HG02798 (cell line): ENCODE measurements around the gene OR10A5.
"Not testable (repeated sequence)": the region's sequence is repeated elsewhere in the genome, so short reads cannot be mapped to it uniquely, and the experiment has no call there.

Experiments used
- ATAC-seq: cut with Tn5 transposase; IDR thresholded peaks from one replicate; pipeline ENCODE4 v1.9.1; 2021; ENCODE audit warnings: mild to moderate bottlenecking; ENCODE audit not compliant: unreplicated experiment, poor library complexity

OR10A5 gene, protein sequence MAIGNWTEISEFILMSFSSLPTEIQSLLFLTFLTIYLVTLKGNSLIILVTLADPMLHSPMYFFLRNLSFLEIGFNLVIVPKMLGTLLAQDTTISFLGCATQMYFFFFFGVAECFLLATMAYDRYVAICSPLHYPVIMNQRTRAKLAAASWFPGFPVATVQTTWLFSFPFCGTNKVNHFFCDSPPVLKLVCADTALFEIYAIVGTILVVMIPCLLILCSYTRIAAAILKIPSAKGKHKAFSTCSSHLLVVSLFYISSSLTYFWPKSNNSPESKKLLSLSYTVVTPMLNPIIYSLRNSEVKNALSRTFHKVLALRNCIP

DNA sequence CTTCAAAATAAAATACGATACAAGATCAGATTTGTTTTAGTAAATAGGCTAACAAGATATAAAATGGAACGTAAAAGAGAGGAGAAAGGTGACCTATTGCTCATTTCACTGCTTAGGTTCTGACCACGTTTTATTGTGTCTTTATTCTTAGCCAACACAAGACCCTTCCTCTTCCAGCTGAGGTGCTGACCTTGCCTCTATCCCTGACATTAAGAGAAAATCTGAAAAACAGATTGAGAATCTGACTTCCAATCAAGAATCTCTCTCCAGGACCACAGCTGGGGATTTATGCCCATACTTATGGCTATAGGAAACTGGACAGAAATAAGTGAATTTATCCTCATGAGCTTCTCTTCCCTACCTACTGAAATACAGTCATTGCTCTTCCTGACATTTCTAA is at the start of gene OR10A5:
OR10A5 (plus strand) TSS at position 301 of the 400 bp plus-strand sequence; CDS start at position 301, 0 bp downstream.
- no peak for ATAC-seq

DNA sequence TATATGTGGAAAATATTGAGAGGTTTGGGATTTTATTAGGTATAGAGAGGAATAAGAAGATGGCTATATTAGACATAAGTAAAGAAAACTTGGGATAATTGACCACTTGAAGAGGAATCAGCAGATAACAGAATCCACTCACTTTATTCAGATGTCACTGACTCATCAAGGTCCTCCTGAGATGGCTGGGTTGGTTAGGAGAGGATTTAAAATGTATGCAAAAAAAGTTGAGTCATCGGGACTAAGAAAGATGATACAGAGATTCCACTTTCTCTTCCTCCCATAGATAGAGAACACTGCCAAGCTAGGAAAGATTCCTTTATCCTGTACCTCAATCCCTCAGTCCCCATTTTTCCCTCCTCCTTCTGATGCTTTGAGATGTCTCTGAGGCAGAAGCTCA is 46.1 kb upstream of the OR10A5 start, which contains the start of gene OR6A2:
OR6A2 (minus strand) TSS at position 288 of the 400 bp plus-strand sequence. CDS start 3,981 bp downstream, outside the sequence.
- no peak for ATAC-seq

DNA sequence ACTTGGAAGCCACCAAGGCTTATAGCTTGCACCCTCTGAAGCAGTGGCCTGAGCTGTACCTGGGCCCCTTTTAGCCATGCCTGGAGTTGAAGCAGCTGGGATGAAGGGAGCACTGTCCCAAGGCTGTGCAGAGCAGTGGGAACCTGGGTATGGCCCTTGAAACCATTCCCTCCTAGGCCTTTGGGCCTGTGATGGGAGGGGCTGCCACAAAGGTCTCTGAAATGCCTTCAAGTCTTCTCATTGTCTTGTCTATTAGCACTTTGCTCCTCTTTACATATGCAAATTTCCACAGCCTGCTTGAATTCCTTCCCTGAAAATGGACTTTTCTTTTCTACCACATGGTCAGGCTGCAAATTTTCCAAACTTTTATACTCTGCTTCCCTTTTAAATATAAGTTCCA is 44.4 kb upstream of the OR10A5 start:
- not testable (repeated sequence) for ATAC-seq

DNA sequence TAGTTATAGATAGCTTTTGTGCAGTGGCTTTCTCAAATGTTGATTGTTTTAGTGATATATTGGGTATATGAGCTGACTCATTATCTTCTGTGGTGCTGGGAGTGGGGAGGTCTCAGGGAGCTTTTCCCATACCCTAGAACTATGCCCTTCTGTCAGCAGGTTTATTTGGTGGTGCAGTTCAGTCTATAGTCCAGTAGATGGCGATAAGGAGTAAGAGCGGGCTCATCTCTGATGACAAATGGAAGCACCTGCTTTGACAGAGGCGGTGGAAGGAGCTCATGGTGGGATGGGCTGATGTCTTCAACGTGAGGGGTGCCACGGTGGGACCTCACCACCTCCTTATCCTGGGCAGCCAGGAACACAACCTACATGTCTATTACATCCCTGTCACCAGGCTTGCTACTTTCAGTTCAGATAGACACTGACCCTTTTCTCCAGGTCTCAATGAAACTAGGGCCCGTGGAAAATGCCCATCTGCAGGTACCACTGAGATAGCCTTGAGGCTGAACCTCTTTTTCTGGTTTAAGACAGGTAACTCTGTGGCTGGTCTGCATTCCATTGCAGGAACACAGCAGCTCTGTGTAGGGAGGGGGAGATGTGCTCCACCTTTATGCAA is 33.0 kb upstream of the OR10A5 start:
- peak; percentile 92 for ATAC-seq

DNA sequence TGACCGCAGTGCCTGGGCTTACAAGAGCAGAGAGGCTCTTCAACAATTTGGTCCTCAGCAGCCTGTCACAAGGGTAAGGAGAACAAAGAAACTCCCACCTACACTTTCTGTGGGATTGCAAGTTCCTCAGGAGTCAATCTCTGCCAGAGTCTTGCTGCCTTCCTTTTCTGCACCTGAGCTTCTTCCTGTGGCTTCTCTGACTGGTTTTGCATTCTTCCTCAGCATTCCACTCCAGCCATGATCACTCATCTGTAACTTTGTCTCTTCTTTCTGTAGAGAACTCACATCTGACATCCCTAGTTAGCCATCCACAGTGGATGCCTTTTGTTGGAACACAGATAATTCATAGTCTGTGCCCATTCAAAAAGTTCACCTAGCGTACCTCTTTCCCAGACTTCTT is 31.8 kb upstream of the OR10A5 start:
- no peak for ATAC-seq

DNA sequence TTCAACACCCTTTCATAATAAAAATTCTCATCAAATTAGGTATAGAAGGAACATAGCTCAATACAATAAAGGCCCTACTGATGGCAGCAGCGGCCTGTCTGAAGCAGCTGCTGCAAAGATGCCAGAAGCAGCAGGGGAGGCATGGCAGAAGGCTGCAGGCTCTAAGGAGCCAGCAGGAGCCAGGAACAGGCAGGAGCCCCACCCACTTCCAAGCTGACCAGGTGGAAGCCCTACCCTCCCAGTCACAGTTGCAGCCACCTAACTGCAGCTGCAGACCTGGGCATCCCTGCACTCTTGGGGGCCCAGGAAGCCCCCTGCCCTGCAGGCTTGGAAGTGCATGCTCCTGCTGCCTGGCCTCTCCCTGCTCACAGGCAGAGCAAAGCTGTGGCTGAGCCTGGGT is 27.8 kb upstream of the OR10A5 start:
- no peak for ATAC-seq

DNA sequence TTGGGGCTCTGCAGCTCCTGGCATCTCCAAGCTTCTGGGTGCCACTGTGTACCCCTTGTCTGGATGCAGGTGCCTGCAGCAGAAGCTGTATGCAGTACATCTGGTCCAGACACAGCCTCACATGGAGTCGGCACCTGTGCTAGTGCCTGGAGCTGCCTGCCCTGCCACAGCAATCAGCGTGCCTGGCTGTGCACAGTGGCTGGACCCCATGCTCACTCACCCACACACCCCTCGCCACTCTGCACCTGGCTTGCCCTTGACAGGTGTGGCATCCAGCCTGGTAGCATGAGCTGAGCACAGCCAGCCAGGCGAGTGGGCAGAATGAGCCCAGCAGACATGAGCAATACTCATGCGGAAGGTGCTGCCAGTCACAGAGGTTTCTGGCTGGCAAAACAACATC is 26.5 kb upstream of the OR10A5 start:
- no peak for ATAC-seq

DNA sequence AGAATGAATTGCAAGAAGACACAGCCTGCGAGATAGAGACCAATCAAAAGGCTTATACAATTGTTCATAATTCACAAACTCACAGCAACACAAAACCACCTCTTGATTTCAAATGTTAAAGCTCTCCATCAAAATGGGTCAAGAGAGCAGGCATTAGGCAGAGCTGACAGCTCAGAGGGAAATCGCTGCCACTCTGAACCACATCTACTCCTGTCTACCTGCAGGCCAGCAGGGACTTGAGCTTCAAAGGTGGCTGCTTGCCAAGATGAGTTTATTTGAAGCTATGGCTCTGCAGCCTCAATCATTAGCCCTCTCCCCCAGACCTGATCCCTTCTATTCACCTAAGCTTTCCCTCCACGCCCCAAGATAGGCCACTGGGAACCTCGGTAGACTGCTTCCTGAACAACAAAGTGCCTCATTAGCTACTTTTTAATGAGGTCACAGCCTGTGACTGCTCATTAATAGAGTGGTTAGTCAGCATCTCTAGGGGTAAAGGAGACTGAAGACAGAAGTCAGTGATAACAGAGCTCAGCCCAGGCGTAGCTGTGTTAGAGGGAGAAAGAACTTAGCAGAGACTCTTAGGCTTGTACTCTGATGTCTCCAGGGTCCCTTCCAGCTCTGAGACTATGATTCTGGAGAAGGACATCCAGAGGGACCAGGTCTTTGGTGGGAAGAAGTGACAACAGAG is 21.2 kb upstream of the OR10A5 start:
- no peak for ATAC-seq

DNA sequence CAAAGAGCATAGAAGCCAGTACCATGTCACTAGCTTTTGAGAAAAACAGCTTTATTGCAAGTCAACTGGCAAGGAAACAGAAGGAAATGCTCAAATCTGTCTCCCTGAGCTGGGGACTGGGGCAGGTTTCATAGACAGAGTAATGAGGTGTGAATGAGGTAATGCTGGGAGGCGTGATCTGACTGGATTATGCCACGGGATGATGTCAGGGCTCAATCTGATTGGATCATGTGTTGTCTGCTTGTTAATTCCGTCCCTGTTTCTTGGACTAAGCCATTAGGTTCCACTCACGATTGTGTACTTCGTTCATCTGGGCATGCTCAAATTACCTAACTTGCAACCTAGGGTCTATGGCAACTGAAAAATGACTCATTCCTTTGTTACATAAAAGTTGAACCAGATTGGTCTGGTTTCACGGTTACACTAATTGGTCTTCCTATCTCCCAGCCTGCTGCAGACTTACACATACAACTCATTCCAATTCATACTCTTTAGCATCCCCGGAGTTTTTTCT is 20.2 kb upstream of the OR10A5 start:
- ATAC-seq = no peak

DNA sequence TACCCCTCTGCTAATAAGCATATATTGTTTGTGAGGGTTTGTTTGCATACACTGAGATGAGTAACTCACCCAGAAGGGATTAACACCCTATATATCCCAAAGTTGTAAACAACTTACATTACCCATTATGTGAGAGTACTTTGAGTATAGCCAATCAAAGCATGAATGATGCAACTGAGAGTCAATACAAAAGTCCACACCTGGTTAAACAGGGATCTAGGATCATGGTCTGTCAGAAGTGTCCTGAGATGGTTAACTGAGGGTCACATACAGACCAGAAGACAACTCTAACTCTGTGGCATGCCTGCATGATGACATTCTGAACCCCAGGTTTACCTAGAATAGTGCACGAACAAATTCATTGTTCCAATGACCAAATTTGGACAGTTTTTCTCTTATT is 17.4 kb upstream of the OR10A5 start:
- ATAC-seq = no peak

DNA sequence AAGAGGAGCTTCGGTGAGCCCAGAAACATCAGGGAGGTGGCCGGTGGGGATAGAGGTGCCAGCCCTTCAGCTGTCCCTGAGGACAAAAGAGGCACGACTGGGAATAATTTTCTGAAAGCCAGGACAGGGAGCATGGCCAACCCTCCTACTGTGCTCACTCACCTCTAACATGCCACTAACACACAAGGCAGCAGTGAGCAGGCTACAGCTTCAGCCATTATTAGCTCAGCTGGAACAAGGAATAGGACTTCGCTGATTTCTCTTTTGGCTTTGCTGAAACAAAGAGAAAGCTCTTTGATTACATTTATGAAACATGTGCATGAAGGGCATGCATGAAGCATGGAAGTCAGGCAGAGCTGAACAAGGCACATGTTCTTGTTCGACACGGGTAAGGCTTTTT is 12.1 kb upstream of the OR10A5 start:
- no peak for ATAC-seq

DNA sequence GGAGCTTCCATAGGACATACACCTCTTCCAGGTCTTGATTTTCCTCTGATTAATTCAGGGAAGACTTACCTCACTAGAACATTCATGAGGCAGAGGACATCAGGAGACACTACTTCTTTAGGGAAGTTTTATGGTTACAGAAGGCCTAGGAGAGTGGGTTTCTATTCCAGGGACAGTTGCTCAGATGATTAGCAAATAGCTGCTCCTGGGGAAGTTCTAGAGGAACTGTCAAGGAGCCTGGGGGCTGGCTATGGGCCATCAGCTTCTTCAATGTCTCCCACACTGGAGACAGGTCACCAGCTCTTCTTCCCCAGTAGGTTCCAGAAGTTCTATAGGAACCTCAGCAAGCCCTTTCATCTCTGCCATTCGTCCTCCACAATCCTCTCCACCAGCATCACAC is 11.5 kb upstream of the OR10A5 start:
- ATAC-seq = no peak

DNA sequence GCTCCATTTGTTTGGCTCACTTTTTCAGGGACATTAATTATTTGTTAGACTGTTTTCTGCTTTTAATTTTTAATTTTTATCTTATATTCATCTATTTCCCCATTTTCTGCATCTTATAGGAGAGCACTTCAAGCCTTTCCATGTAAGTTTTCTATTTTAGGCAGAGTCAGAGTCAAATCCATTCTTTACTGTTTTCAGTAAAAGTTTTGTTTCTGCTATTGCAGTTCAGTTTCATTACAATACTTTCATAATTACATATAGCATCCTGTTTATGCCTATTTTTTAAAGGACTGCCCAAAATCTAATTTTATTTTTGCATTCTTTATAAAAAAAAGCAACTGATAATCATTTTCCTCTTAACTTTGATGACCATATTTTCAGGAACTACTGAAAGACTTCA is 3.8 kb upstream of the OR10A5 start:
- ATAC-seq = no peak

DNA sequence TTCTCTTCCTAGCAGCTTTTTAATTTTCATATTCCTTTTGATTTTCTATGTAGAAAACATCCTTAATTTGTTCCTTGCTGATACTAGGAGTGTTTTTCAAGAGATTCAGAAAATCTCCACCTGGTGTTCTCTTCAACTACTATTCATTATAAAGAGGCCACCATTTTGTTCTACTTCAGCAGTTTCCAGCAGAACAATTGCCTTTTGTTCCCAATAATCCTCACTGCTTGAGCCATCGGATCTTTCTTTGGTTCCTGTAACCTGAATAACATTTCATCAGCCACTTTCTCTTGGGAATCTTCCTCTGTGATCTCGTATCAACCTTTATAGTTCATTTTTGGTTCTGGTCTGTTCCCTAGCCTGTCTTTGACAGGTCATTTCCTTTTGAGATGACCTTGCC is 1.8 kb upstream of the OR10A5 start:
- no peak for ATAC-seq

DNA sequence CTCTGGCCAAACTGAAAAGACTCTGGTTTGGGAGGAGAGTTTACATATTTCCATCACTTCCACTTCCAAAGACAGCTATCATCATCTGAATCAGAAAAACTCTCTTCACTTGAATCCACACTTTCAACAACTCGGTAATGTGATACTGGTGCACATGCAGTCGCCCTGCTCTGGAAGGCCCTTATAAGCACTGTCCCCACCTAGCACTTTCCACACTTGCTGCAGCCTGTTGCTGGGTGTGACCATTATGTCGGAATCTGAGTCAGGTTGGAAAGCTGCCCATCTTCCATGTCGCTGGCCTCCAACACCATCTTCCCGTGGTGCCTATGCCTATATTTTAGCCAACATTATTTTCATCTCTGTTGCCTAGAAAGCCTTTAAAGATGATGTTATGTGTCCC is 1.1 kb upstream of the OR10A5 start:
- ATAC-seq = no peak

DNA sequence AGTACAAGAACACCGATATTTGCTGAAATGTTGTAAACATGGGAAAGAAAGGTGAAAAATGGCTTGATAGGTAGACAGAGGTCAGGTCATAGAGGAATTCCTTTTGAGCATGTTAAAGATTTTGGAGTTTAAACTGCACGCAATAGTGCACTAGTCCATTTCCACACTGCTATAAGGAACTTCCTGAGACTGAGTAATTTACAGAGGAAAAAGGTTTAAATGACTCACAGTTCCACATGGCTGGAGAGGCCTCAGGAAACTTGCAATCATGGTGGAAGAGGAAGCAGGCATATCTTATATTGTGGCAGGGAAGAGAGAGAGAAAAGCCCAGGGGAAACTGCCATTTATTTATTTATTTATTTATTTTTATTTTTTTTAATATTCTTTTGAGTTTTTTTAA is 5.0 kb downstream of the OR10A5 start:
- no peak for ATAC-seq

DNA sequence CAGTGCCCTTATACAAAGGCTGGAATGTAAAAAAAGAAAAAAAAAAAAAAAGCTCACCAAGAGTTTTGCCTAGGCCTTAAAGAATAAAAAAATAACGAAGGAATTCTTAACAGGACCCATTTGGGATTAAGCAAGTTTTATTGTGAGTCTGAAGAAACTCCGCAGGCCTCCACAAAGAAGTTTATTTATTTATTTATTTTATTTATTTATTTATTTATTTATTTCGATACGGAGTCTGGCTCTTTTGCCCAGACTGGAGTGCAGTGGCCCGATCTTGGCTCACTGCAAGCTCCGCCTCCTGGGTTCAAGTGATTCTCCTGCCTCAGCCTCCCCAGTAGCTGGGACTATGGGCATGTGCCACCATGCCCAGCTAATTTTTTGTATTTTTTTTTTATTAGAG is 9.3 kb downstream of the OR10A5 start:
- ATAC-seq = not testable (repeated sequence)

DNA sequence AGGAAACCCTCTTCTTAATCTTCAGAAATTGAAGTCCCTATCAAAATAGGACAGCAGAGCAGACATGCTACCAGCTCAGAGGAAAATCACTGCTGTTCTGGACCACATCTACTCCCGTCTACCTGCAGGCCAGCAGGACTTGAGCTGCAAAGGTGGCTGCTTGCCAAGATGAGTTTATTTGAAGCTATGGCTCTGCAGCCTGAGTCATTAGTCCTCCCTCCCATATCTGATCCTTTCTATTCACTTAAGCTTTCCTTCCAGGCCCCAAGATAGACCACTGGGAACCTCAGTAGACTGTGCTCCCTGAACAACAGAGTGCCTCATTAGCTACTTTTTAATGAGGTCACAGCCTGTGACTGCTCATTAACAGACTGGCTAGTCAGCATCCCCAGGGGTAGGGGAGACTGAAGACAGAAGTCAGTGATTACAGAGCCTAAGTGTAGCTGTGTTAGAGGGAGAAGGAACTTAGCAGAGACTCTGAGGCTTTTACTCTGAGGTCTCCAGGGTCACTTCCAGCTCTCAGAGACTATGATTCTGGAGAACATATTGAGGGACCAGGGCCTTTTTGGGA is 10.6 kb downstream of the OR10A5 start:
- no peak for ATAC-seq

DNA sequence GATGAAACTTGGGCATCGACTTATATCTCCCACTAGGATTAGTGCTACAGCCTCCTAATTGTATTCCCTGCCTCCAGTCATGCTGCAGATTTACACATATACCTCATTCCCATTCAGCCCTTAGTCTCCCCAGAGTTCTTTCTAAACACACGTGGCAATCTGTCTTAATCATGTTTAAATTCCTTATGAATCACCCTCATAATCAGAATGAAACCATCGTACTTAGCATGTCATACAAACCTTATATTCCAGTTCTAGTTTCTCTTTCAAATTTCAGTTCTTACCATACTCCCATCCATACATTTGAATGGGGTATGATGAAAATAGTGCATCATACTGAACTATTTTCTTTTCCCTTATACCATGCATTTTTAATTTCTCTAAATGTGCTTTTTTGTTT is 11.4 kb downstream of the OR10A5 start:
- ATAC-seq = peak; percentile 62

DNA sequence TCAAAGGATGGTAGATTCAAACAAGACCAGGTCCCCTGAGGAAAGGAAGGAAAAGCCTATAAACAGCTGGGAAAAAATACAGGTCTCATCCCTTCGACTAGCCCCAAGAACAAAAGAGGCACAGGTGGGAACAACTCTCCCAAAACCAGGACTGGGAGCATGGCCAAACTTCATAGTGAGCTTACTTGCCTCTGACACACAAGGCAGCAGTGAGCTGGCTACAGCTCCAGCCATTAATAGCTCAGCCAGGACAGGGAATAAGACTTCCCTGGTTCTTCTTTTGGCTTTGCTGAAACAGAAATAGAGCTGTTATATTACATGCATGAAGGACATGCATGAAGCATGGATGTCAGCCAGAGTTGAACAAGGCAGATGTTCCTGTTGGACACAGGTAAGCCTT is 17.5 kb downstream of the OR10A5 start, which contains the start of gene OR10A2:
OR10A2 (plus strand) TSS at position 97 of the 400 bp plus-strand sequence. CDS start 6,698 bp downstream, outside the sequence.
- ATAC-seq = no peak

DNA sequence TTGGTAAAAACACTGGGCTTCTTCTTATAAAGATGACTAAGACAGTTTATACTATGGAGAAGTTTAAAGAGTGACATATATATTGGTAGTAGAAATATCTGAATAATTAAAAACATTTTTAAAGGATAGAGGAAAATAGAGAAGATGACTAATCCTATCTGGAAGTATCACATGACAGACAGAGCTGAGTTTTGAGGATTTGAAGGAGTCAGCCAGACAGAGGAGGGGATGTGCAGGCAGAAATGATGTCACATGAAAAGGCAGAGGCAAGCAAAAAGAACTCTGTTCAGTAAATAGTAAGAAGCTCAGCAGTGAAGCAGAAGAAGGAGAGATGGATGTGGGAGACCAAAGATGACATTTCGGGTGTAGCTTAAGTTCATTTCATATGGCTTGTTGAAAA is 19.0 kb downstream of the OR10A5 start:
- ATAC-seq = no peak
